ENCODE results near the gene MNT. TPM values are rescaled to one million over a fixed set of nuclear protein-coding genes. Genes with fewer than 3 reads are reported as not detected.

Gene MNT
- total RNA-seq, 4 donors from 2014 or later = 2.9 to 5.4 (median 4.2) TPM

DNA sequence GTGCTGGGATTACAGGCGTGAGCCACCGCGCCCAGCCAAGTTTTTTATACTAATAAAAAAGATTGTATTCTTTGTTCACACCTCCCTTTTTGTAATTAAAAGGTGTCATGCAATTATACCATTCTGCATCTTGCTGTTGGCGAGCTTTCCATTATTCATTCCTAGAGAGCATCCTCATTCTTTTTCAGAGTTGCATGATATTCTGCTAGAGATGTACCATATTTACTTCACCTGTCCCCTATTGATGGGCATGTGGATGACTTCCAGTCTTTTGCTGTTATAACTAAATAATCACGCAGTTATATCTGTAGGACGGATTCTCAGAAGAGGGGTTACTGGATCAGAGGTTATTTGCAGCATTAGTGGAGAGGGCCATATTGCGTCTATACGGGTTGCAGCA, 46.5 kb downstream of the MNT start:
- in situ Hi-C loops (cut with MboI; ENCODE audit: low sequenced_read_pairs in 4 of 4) = no loop called here

DNA sequence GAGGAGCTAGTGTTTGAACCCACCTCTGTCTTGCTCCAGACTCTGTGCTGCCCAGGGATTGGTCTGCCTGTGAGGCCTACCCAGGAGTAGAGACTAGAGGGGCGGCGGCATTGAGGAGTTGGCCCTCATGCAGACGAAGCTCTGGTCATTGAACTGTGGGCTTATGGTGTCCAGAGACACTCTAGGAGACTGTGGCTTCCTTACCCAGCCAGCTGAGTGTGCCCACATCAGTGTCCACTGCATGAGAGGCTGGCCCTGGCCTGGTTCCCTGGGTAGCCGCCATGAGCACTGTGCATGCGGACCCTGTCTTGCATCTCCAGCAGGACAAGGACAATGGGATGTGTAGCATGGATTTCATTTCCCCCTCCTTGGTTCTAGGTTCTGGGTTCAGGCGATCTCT, 49.6 kb downstream of the MNT start:
- TF ChIP-seq, protein P1, sequence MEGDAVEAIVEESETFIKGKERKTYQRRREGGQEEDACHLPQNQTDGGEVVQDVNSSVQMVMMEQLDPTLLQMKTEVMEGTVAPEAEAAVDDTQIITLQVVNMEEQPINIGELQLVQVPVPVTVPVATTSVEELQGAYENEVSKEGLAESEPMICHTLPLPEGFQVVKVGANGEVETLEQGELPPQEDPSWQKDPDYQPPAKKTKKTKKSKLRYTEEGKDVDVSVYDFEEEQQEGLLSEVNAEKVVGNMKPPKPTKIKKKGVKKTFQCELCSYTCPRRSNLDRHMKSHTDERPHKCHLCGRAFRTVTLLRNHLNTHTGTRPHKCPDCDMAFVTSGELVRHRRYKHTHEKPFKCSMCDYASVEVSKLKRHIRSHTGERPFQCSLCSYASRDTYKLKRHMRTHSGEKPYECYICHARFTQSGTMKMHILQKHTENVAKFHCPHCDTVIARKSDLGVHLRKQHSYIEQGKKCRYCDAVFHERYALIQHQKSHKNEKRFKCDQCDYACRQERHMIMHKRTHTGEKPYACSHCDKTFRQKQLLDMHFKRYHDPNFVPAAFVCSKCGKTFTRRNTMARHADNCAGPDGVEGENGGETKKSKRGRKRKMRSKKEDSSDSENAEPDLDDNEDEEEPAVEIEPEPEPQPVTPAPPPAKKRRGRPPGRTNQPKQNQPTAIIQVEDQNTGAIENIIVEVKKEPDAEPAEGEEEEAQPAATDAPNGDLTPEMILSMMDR (IDR thresholded peaks at IDR 0.05 in 4 of 5, conservative IDR thresholded peaks at IDR 0.05 in 1 of 5) = no peak
- no peak for TF ChIP-seq POLR2A (IDR thresholded peaks at IDR 0.05)
- Histone ChIP-seq H3K27ac (no peak overlapping the region), H3K9me3 (no peaks in the 10 kb centered on the region), H3K4me1 (peaks cover 14 to 16% of the 10 kb centered on the region in 2 donors), H3K36me3 (no peaks in the 10 kb centered on the region), H3K4me3 (no peak overlapping the region), H3K27me3 (no peaks in the 10 kb centered on the region)
- in situ Hi-C loops (cut with MboI; ENCODE audit: low sequenced_read_pairs in 4 of 4) = no loop called here
- intact Hi-C loops (cut with DNase I; ENCODE audit: low total_unique reads) = loop anchor here (5.0 kb wide), 1 partner anchor 299 kb away; no protein-coding TSS in a partner anchor
- DNase-seq (no peak), ATAC-seq (no peak)

More for the DNA sequence above, 46.5 kb downstream of the MNT start:
- Histone ChIP-seq H3K9me3 (no peaks in the 10 kb centered on the region), H3K27me3 (no peaks in the 10 kb centered on the region), H3K4me3 (no peak overlapping the region), H3K36me3 (no peaks in the 10 kb centered on the region), H3K27ac (no peak overlapping the region), H3K4me1 (peaks cover 0 to 5% of the 10 kb centered on the region in 2 donors)
- TF ChIP-seq, protein P1 (IDR thresholded peaks at IDR 0.05 in 4 of 5, conservative IDR thresholded peaks at IDR 0.05 in 1 of 5) = no peak
- no peak for TF ChIP-seq POLR2A (IDR thresholded peaks at IDR 0.05)
- ATAC-seq (no peak), DNase-seq (no peak)
- intact Hi-C loops (cut with DNase I; ENCODE audit: low total_unique reads) = loop anchor here (5.0 kb wide), 1 partner anchor 302 kb away; no protein-coding TSS in a partner anchor

- peak; percentile 98 to 99 for ATAC-seq
- no peaks in the 10 kb centered on the region for H3K36me3 ChIP-seq
- intact Hi-C loops (cut with DNase I; ENCODE audit: low total_unique reads) = loop anchor here (1.0 kb wide), 1 partner anchor 16 kb away; no protein-coding TSS in a partner anchor
Measured at GRCh38 chr17:2347805-2348685, 52.8 kb downstream of the MNT start.

DNA sequence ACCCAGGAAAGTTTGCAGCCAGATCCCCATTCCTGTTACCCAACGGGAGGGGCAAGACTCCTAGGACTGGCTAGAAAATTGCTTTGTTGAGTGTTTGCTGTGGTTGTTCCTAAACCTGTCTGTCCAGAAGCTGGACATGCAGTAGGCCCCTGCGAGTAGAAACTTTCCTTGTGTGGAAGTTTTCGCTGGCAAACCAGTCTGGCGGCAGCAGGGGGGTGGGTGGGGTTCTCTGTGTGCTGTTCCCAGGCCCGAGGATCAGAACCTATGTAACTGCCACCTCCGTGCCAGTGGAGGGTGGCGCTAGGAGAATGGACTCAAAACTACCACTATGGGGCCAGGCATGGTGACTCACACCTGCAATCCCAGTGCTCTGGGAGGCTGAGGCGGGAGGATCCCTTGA, 54.4 kb downstream of the MNT start:
- Histone ChIP-seq H3K4me1 (peaks cover 11 to 14% of the 10 kb centered on the region in 2 donors), H3K4me3 (no peak overlapping the region), H3K27me3 (no peaks in the 10 kb centered on the region), H3K27ac (peak overlapping the region; percentile 24 to 87 (median 80)), H3K36me3 (no peaks in the 10 kb centered on the region), H3K9me3 (no peaks in the 10 kb centered on the region)
- DNase-seq (no peak), ATAC-seq (no peak)
- intact Hi-C loops (cut with DNase I; ENCODE audit: low total_unique reads) = no loop called here
- TF ChIP-seq POLR2A (IDR thresholded peaks at IDR 0.05) = no peak
- TF ChIP-seq, protein P1 (IDR thresholded peaks at IDR 0.05 in 4 of 5, conservative IDR thresholded peaks at IDR 0.05 in 1 of 5) = no peak
- in situ Hi-C loops (cut with MboI; ENCODE audit: low sequenced_read_pairs in 4 of 4) = no loop called here

More at GRCh38 chr17:2347805-2348685, 52.8 kb downstream of the MNT start:
- Histone ChIP-seq H3K27ac (peak overlapping the region; percentile 79 to 87 (median 84)), H3K4me3 (no peak overlapping the region), H3K4me1 (peaks cover 14% of the 10 kb centered on the region in 2 donors), H3K9me3 (no peaks in the 10 kb centered on the region), H3K27me3 (no peaks in the 10 kb centered on the region)
- TF ChIP-seq, protein P1 (IDR thresholded peaks at IDR 0.05 in 4 of 5, conservative IDR thresholded peaks at IDR 0.05 in 1 of 5) = no peak
- no peak for TF ChIP-seq POLR2A (IDR thresholded peaks at IDR 0.05)
- DNase-seq = peak; percentile 87 to 91
- in situ Hi-C loops (cut with MboI; ENCODE audit: low sequenced_read_pairs in 4 of 4) = no loop called here

All from gastrocnemius medialis (tissue), 4 donors.